ENCODE results near the gene CFAP57.

CFAP57 gene

DNA sequence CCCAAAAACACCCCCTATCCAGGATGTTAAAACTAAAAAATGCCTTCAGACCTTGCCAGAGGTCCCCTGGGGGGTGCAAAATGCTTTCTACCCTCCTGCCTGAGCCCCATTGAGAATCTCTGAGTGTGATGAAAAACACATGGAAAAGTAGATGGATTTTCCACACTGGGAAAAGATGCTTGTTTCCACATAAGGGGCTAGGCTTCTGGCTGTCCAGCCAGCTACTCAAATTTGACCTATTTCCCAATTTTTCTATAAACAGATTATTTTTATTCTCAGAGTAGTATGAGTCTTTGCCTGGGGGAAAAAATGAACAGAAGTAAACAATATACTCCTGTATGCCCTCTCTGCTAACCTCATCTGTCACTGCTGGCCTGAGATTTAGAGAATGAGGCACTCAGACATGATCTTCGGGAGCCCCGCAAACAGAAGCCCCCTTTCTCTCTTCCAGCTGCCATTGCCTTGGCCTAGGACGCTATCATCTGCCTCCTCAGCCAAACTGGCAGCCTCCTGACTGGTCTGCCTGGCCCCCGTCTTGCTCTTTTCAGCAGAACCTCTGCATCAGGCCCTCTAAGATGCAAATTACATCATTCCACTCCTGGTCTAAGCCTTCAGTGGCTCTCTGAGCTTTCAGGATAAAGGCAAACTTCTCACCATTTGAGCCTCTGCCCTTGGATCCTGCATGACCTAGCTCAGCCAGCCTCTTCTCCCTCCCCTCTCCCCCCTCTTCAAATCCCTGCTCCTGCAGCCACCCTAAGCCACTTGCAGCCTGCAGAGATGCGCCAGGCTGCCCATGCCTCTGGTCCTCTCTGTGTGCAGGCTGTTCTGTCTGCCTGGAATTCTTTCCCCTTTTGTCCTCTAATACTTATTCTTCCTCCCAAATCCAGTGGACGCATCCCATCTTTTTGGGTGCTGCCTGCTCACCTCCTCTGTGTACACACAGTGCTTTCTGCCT, 58.0 kb downstream of the CFAP57 start:
- no peak for DNase-seq

GRCh38 chr1:43232074-43232473, 59.9 kb downstream of the CFAP57 start:
- peak; percentile 68 for DNase-seq

DNA sequence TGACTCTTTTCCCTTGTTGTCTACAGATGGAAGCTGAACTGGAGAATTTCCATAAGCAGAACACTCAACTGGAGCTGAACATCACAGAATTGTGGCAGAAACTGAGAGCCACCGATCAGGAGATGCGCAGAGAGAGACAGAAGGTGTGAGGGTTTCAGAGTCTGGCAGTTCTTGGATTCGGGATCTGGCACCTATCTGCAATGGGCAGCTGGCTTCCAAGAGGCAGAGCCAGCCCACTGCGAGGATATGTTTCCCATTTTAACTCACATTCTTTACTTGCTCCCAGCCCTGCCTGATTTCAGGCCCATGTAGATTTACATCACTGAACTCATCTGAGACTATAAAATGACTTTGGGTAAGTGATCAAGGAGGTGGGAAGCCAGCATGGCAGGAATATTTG, 60.4 kb downstream of the CFAP57 start:
- peak; percentile 20 for DNase-seq

- DNase-seq: no peak
Measured at GRCh38 chr1:43233631-43234030, 61.5 kb downstream of the CFAP57 start.

DNA sequence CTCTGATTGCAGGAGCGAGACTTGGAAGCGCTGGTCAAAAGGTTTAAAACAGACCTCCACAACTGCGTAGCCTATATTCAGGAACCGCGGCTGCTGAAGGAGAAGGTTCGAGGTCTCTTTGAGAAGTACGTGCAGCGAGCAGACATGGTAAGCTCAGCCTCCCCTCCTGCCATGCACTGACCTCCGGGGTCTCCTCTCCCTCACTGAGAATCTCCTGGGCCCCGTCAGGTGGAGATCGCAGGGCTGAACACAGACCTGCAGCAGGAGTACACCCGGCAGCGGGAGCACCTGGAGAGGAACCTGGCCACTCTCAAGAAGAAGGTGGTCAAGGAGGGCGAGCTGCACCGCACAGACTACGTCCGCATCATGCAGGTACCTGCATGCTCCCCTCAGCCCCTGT, 62.1 kb downstream of the CFAP57 start:
- DNase-seq: no peak

- DNase-seq: no peak
Measured at GRCh38 chr1:43235040-43235439, 62.9 kb downstream of the CFAP57 start.

GRCh38 chr1:43235451-43236121, 63.5 kb downstream of the CFAP57 start:
- no peak for DNase-seq

DNA sequence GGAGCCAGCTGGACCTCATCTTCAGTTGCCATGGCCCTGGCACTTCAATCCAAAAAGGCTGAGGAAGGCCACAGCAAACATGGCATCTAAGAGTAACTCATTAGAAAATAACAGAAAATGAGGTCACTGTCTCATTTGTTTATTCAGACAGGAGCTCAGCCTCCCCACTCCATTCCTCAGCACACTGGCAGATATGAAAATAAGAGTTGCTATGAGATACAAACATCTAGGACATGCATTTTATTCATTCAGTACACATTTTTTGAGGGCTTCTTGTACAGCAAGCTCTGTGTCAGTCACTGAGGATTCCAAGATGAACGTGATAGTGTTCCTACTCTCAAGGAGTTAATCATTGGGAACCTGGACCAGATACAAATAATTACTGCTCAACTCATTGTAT, 65.0 kb downstream of the CFAP57 start:
- no peak for DNase-seq

DNA sequence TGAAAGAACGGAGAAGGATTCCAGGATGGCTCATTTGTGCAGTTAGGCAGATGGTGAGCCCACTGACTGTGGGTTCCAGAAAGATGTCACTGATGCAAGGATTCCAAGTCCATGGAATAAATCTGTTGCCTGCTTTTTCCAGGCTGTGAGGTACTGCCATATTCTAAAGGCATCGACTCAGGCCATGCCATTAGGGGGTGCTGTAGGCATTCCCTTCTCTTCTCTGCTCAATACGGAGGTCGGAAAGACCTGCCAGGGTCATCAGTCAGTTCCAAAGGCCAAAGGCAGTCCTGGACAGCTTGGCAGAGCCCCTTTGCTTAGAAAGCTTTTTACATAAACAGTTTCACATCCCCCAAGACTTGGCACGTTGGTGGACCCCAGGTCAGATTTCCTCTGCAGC, 66.0 kb downstream of the CFAP57 start:
- peak; percentile 56 for DNase-seq

DNA sequence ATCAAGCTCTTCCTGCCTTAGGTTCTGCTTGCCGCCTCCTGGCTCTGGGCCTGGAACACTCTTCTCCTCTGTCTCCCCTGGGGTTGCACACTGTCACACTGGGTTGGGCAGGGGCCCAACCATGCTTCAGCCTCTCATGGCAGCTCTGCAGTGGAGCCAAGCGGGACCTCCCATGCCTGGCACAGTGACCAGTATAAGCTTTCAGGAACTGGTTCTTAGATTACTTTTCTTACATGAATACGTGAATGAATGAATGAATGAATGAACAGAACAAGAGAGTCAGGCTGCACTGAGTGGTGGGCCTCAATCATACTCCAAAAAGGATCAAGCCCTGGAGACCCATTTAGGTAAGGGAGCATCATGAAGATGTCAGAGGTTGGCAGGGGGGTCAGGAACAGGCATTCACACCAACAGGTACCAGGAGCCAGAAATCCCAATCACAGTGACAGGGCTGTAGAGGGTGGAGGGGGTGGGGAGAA, 66.9 kb downstream of the CFAP57 start:
- DNase-seq: no peak

GRCh38 chr1:43239484-43239883, 67.4 kb downstream of the CFAP57 start:
- no peak for DNase-seq

- peak; percentile 32 for DNase-seq
Measured at GRCh38 chr1:43241413-43241836, 69.3 kb downstream of the CFAP57 start.

DNA sequence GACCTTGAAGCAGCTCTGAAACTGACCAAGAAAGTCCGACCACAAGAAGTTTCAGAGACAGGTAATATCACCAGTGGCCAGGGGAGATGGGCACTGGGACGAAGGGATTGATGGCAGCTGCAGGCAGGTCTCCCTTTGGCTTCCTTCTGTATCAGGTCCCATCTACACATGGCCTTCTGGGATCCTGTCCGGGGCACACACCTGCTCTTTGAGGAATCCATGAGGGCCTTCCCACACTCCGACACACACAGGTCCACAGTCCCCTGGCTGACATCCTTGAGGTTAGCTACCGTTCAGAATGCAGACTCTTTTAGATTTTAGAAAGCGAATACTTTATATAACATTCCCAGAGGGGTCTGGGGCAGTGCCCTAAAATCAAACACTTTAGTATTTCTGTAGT, 71.2 kb downstream of the CFAP57 start:
- no peak for DNase-seq

DNA sequence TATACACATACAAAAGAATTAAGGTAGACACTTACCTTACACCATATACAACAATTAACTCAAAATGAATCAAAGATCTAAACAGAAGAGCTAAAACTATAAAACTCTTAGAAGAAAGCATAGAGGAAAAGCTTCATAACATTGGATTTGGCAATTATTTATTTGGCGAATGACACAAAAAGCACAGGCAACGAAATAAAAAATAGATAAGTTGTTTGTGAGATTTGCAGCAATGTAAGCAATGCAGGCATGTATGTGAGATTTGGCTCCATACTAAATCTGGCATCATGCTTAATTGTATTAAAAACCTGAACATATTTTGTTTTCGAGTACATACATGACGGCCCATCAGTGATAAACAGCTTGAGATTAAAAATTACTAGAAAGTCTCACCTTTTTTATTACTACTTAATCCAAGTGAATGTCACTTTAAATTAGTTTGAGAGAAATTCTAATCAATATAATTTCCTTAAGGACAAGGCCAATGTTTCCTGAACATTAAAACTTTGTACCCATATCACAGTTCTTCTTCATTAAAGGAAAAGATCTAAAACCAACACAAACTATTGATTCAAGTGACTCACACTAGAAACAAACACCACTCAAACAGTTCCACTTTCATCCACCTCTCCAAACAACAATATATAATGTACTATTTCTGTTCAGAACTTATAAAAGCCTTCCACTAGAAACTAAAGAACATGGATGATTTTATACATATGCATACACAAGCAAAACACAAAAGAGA, 74.5 kb downstream of the CFAP57 start:
- DNase-seq: no peak

DNA sequence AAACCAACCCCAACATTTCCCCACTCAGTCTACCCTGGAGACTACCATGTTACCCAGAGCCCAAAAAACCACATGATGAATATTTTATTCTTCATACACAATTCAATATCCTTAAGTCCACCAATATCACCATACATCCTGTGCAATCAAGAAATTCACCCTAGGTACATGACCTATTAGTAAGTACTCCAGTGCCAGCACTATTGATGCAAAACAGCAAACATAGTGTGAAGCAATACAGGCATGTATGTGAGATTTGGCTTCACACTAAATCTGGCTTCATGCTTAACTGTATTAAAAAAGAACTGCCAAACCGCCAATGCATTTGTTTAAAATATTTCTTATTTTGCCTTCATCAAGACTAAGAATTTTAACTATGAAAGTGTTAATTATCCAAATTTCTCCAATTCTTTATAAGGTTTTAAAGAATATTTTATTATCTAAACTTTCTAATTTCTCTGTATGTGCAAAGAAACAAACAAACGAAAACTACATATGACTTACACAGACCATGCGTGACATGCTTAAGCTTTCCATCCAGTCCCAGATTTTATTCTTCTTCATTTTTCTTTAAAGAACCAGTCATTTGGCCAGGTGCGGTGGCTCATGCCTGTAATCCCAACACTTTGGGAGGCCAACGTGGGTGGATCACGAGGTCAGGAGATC, 75.3 kb downstream of the CFAP57 start:
- DNase-seq: no peak

DNA sequence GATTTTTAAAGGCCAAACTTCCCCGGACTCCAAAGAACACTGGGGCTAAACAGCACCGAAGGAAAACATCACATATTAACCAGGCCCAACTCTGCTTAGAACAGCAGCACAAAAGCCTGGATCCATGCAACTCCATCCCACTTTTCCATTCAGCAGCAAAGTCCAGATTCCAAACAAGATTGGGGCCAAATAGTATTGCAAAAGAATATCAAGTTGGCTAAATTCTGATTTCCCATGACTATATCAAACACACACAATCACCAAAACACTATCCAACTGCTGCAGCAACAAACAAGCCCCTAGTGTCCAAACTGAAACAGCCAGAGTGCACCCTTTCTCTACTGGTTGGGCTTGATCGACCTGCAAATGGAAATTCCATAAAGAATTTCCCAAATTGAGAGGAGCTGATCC, 78.2 kb downstream of the CFAP57 start:
- DNase-seq: no peak

DNA sequence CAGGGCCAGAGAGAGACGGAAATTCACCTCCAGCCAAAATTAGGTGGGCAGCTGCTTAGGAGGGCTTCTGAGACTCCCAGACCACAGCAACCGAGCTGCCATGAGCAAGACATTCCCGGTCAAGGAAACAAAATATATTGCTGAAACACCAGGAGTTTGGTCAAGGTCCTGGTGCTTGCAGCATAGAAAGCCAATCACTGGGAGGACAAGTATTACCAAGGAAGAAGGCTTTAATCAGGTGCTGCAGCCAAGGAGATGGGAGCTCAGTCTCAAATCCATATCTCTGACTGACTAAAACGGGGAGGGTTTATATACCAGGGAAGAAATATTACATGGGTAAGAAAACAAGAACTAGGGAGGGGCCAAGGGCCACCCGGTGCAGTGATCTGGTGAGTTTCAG, 78.9 kb downstream of the CFAP57 start:
- no peak for DNase-seq

- DNase-seq: no peak
Measured at GRCh38 chr1:43252225-43252624, 80.1 kb downstream of the CFAP57 start.

- no peak for DNase-seq
Measured at GRCh38 chr1:43253173-43253572, 81.0 kb downstream of the CFAP57 start.

GRCh38 chr1:43253876-43254275, 81.7 kb downstream of the CFAP57 start:
- no peak for DNase-seq

GRCh38 chr1:43255438-43256210, 83.5 kb downstream of the CFAP57 start:
- no peak for DNase-seq
